Endometrial microvascular endothelial cells (primary cell): Measurements from ENCODE around the gene TECRL. TPM values are rescaled to one million over a fixed set of nuclear protein-coding genes. Genes with fewer than 3 reads are reported as not detected.

Experiments used
- in situ Hi-C: cut with HindIII; loops from 2 replicates; pipeline ENCODE4 v1.10.0; 2017; ENCODE audit warnings: low sequenced_read_pairs, low pct_unique_long_range_greater_than_20kb; ENCODE audit errors: inconsistent ontology term
- total RNA-seq: library from RNA; depleted of rRNA; stranded (reverse); fragments of >200 nt; gene quantifications from one replicate; pipeline ENCODE4 v1.2.3, GENCODE V29; 2015; ENCODE audit errors: inconsistent ontology term

TECRL gene, protein sequence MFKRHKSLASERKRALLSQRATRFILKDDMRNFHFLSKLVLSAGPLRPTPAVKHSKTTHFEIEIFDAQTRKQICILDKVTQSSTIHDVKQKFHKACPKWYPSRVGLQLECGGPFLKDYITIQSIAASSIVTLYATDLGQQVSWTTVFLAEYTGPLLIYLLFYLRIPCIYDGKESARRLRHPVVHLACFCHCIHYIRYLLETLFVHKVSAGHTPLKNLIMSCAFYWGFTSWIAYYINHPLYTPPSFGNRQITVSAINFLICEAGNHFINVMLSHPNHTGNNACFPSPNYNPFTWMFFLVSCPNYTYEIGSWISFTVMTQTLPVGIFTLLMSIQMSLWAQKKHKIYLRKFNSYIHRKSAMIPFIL
- total RNA-seq, result not detected

GRCh38 chr4:64409300-64409699 is at the start of gene TECRL:
TECRL (minus strand) TSS chr4:64409450; CDS start chr4:64409351, 99 bp downstream.
- in situ Hi-C loops, result no loop called here

DNA sequence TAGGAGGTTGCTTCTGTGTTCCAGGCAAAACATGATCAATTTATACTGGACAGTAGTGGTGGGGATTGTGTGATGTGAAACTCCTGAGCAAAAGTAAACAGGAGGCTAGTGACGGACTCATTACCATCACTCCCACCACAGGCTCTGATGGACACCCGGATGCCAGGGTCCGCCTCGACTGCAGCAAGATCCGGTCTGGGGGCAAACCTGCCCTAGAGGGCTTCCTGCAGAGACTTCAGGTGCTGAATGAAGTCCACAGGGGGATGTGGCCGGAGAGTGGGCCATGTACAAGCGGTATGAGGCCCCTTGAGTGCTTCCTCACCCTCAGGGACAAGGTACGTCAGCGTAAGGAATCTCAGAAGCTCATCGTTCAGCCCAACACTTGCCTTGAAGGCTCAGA is 23.4 kb upstream of the TECRL start:
- in situ Hi-C loops, result no loop called here

DNA sequence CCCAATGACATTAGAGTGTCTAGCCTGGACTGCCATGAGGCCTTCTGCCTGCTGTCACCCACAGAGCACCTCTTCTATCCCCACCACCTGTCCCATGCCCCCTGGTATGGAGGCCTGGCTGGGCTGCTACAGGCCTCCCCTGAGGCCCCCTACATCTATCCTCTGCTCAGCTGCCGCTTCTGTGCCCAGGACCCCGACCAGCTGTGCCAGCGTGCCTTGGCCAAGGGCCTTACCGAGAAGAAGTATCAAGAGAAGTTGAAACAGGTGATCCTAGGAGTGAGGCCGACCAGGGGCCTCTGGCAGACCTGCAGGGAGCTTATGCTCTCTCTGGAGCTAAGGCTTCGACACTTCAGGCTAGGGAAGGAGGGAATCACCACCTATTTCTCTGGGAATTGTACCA is 21.7 kb upstream of the TECRL start:
- in situ Hi-C loops, result no loop called here

DNA sequence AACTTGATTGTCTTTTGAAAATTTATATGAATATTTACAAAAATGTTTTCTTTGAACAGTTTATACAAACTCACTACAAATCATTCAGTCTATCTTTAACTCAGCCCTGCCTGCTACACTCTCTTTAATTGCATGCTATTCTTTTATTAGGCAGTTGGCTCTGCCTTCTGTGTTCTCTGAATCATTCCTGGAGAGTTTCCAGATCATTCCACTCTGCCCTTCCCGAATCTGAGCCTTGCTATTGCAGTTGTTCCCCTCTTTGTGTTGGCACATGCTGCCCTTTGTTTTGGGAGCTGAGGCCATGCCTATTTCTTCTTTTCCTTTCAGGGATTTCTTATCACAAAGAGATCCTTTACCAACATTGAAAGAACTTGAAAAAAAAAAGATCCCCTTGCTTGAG is 8.7 kb upstream of the TECRL start:
- in situ Hi-C loops, result no loop called here

- in situ Hi-C loops, result no loop called here
Observed at GRCh38 chr4:64407000-64407399, 2.2 kb downstream of the TECRL start.

- in situ Hi-C loops, result no loop called here
Observed at GRCh38 chr4:64405761-64406160, 3.5 kb downstream of the TECRL start.

GRCh38 chr4:64402684-64403083 is 6.6 kb downstream of the TECRL start:
- in situ Hi-C loops, result no loop called here

GRCh38 chr4:64399313-64400109 is 9.7 kb downstream of the TECRL start:
- in situ Hi-C loops, result no loop called here

DNA sequence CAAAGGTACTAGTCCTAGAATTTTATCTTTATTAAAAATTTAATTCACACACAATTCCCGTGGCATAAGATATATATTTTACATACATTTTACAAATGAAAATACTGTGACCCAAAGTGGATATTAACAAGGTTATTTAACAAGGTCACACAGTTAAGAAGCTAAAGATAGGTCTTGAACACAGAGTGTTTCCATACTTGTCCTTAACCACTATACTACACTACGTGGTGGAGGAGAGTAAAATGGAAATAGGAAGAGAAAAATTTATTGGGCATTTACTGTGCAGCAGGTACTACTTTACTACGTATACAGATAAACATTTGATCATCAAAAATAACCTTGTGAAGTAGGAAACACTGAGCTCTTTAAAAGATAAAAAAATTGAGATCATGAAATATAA is 14.8 kb downstream of the TECRL start:
- in situ Hi-C loops, result no loop called here

DNA sequence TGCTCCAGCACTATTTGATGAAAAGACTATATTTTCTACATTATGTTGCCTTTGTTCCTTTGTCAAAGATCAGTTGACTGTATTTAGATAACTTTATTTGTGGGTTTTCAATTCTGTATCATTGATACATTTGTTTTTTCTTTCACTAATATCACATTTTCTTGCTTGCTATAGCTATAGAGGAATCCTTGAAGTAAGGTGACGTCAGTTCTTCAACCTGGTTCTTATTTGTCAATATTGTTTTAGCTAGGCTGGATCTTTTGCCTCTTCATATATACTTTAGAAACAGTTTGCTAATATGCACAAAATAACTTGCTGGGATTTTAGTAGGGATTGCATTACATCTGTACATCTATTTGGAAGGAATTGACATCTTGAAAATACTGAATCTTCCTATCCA is 21.0 kb downstream of the TECRL start:
- in situ Hi-C loops, result no loop called here

GRCh38 chr4:64385220-64385619 is 24.0 kb downstream of the TECRL start:
- in situ Hi-C loops, result no loop called here

GRCh38 chr4:64384237-64385203 is 24.7 kb downstream of the TECRL start:
- in situ Hi-C loops, result no loop called here

GRCh38 chr4:64368741-64369140 is 40.5 kb downstream of the TECRL start:
- in situ Hi-C loops, result no loop called here

DNA sequence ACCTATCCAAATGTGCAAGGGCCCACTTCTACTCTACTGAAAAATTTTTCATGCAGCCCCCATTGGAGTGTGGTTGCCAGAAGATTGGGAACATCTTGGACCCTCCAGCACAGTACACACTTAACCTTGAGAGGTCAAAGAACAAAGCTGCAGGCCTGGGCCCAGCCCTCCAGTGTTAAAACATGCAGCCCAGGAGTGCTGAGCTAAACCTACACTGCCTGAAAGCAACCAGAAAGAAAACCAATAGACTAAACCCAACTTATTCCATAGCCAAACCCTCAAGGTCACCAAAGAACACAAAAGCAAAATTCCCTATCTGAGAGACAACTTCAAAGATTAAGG is 47.9 kb downstream of the TECRL start:
- in situ Hi-C loops, result no loop called here

DNA sequence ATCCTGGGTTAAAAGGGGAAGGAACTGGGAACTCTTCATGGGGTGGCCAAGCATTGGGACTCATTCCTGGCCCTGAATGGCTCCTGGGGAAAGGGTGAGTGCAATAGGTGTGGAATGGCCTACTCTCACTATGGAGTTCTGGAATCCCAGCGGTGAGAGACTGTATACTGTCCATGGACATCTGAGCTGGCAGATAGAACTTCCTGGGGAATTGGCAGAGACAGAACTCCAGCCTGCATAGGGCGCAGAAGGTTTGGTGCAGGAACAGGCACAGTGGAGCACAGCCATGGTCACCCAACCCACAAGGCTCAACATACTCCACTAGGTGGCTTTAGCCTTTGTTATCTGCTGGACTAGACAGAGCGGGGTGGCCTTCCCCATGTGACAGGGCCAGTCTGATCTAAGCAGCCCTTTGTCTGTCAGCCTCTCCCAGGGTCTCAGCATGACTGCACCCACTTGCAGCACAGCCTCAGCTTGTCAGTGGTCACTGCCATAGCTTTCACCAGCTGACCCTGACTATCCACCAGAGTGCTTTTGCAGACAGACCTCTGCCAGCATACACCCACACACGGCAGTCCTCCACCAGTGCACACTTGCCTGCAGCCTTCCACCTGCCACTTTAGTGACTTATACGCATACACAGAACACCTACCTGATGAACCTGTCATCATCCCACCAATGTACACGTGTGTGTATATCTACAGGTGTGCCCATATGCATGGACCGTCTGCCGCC is 48.4 kb downstream of the TECRL start:
- in situ Hi-C loops, result no loop called here

GRCh38 chr4:64359489-64359888 is 49.8 kb downstream of the TECRL start:
- in situ Hi-C loops, result no loop called here

DNA sequence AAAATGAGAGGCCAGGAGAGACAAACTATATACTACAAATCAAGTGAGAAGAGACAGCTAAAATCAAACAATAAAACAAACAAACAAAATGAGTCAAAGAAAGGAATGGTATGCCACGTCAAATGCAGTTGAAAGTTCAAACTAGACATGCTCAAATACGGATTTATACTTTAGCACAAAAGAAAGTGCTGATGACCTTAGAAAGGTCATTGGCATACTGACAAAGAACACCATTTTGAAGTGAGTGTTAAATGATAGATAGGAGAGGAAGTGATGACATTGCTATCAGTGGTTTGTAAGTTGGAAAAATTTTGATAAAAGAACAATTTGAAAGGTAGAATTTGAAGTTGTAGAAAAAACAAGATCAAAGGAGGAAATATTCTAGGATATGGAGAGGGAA is 55.3 kb downstream of the TECRL start:
- in situ Hi-C loops, result no loop called here

DNA sequence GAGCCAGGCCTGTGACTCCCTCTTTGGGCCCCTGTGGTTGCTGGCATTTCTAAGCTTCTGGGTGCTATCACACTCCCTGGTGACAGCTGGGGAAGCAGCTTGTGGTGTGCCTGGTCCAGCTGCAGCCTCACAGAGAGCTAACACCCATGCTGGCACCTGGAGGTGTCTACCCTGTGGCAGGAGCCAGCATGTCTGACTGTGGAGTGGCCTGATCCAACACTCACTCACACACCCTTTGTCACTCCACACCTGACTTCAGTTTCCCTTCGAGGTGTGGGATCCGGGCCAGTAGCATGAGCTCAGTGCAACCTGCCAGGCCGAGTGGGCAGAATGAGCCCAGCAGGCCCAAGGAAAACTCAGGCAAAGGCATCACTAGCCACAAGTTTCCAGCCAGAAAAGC is 67.5 kb downstream of the TECRL start:
- in situ Hi-C loops, result no loop called here
